PC-3 (cell line): Measurements from ENCODE around the gene CREB3L4. TPM values are rescaled to one million over a fixed set of nuclear protein-coding genes. Genes with fewer than 3 reads are reported as not detected.
A peak's percentile ranks its signal among the peaks of the same experiment; 100 is the strongest.

Source experiments
- ATAC-seq: fragments of 200-7000 bp; cut with Tn5 transposase; 2 replicates; pipeline ENCODE4 v1.9.1; 2020; ENCODE audit warnings: mild to moderate bottlenecking, moderate library complexity
- BruUV-seq: library from RNA; stranded (reverse); fragments of 400-500 nt; replicated peaks from 2 replicates; lab custom pipeline; 2021; lab: Mats Ljungman, UMichigan
- CTCF ChIA-PET: fragments of 300-600 bp; sonication (Branson Sonifier 250); formaldehyde crosslinking; loops from one replicate; lab custom pipeline; 2022; ENCODE audit warnings: antibody characterized with exemption; lab: Charles Lee
- POLR2A ChIA-PET: fragments of 300-600 bp; sonication (Branson Sonifier 250); formaldehyde crosslinking; loops from one replicate; lab custom pipeline; 2022; ENCODE audit warnings: antibody characterized with exemption; ENCODE audit not compliant: unreplicated experiment; lab: Charles Lee
- DNase-seq: peaks from one replicate; pipeline ENCODE4 v3.0.0-alpha.2; 2015
- H2AFZ ChIP-seq: fragments of 300-600 bp; sonication (generic); 2 replicates; pipeline ENCODE4 v1.6.0; 2016; ENCODE audit warnings: antibody characterized with exemption, low read length
- H3F3A ChIP-seq: fragments of 300-600 bp; sonication (generic); one replicate; pipeline ENCODE4 v1.6.0; 2017; ENCODE audit warnings: antibody characterized with exemption, low read length, control low read depth, mild to moderate bottlenecking; ENCODE audit not compliant: unreplicated experiment
- H3K27ac ChIP-seq: fragments of 300-600 bp; sonication (generic); 2 replicates; pipeline ENCODE4 v1.5.1; 2016; ENCODE audit warnings: mild to moderate bottlenecking, low read length
- H3K27me3 ChIP-seq: fragments of 300-600 bp; sonication (generic); 2 replicates; pipeline ENCODE4 v1.6.1; 2016; ENCODE audit warnings: low read length, mixed read lengths
- H3K36me3 ChIP-seq: fragments of 300-600 bp; sonication (generic); 2 replicates; pipeline ENCODE4 v1.6.1; 2016; ENCODE audit warnings: low read depth, mixed run types, low read length, mixed read lengths
- H3K4me1 ChIP-seq: fragments of 300-600 bp; sonication (generic); 2 replicates; pipeline ENCODE4 v1.5.1; 2016; ENCODE audit warnings: low read length; ENCODE audit not compliant: insufficient read depth
- H3K4me2 ChIP-seq: fragments of 300-600 bp; sonication (generic); 2 replicates; pipeline ENCODE4 v1.6.0; 2016; ENCODE audit warnings: low read length
- H3K4me3 ChIP-seq: fragments of 300-600 bp; sonication (generic); 2 replicates; pipeline ENCODE4 v1.5.1; 2016; ENCODE audit warnings: mild to moderate bottlenecking, low read length, mixed read lengths
- H3K79me2 ChIP-seq: fragments of 300-600 bp; sonication (generic); 2 replicates; pipeline ENCODE4 v1.6.1; 2017; ENCODE audit warnings: low read length, mixed read lengths
- H3K9ac ChIP-seq: fragments of 300-600 bp; sonication (generic); 2 replicates; pipeline ENCODE4 v1.6.0; 2016; ENCODE audit warnings: mild to moderate bottlenecking, low read length
- H3K9me2 ChIP-seq: fragments of 300-600 bp; sonication (generic); replicated peaks from 2 replicates; pipeline ENCODE4 v1.6.1; 2016; ENCODE audit warnings: mixed run types, low read length, mixed read lengths
- H3K9me3 ChIP-seq: fragments of 300-600 bp; sonication (generic); 2 replicates; pipeline ENCODE4 v1.6.1; 2016; ENCODE audit warnings: low read length, mixed read lengths
- H4K20me1 ChIP-seq: fragments of 300-600 bp; sonication (generic); 2 replicates; pipeline ENCODE4 v1.6.1; 2016; ENCODE audit warnings: low read length, mixed read lengths
- EZH2 ChIP-seq: fragments of 300-600 bp; sonication (generic); IDR thresholded peaks from one replicate; pipeline ENCODE4 v1.6.1; 2017; ENCODE audit warnings: antibody characterized with exemption, mild to moderate bottlenecking, low read length; ENCODE audit not compliant: unreplicated experiment
- EZH2phosphoT487 ChIP-seq: fragments of 300-600 bp; sonication (generic); IDR thresholded peaks from 2 replicates; pipeline ENCODE4 v1.6.1; 2018; ENCODE audit warnings: mild to moderate bottlenecking, antibody characterized with exemption, low read length, borderline replicate concordance
- intact Hi-C: fragments of 100-400 bp; cut with micrococcal nuclease; formaldehyde crosslinking; loops from 2 replicates; pipeline ENCODE4 v1.9.0; 2023
- total RNA-seq: library from RNA; depleted of rRNA; stranded (reverse); fragments of >200 nt; gene quantifications from 2 replicates; pipeline ENCODE4 v1.2.3, GENCODE V29; 2014
- TF ChIP-seq, protein P1 (sequence below): fragments of 300-600 bp; sonication (generic); conservative IDR thresholded peaks from 2 replicates; pipeline ENCODE4 v1.5.1; 2017; ENCODE audit warnings: antibody characterized with exemption, low read depth, mild to moderate bottlenecking, low read length

Gene CREB3L4
- total RNA-seq, 1 experiment from 2014 or later: 28.7 TPM

DNA sequence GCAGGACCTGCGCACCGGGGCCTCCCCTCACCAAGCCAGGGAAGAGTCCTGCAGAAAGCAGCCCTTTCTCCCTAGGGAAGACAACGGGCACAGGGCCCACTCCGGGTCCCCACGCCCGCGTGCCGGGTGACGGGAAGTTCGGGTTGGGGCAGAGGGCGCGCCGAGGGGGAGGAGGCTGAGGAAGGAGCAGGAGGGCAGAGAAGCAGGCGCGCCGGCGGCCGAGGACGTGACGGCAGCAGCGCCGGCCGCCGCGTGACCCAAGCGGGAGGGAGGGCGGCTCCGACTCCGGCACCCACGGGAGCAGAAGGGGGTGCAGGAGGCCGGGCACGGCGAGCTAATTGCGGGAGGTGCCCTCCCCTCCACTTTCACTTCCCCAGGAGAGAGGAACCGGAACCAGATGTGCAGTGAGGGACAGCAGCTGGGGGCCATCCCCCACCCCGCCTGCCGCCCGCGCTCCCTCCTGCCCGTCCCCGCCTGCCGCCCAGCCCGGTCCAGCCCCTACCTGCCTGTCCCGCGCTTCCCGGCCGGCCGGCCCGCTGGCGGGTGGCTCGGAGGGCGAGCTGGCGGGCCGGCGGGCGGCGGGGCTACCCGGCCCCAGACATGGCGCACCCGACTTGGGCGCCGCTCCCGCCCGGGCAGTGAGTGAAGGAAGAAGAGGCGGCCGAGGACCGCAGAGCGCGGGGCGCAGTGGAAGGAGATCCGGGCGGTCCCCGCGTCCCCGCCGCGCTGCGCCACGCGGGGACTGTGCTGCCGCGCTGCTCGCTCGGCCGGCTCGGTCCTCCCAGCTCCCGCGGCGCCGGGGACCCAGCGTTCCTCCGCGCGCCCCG is 21.7 kb upstream of the CREB3L4 start:
- peak overlapping the region; percentile 96 for H3K4me2 ChIP-seq
- H3K9me3 ChIP-seq: no peaks in the 10 kb centered on the region
- POLR2A ChIA-PET: interaction anchor here (0.7 to 1.1 kb wide), 2 partner anchors 23 to 326 kb away, joined by 11 to 15 read pairs; partner anchors contain the start of gene HAX1
- CTCF ChIA-PET: interaction anchor here (0.7 to 1.6 kb wide), 6 partner anchors 12 to 125 kb away, joined by 3 to 19 read pairs (median 6); partner anchors contain the start of genes GATAD2B, JTB and RAB13
- peaks cover 16% of the 10 kb centered on the region; the same call in 1 of the 2 replicates for H3K36me3 ChIP-seq
- TF ChIP-seq, protein P1, sequence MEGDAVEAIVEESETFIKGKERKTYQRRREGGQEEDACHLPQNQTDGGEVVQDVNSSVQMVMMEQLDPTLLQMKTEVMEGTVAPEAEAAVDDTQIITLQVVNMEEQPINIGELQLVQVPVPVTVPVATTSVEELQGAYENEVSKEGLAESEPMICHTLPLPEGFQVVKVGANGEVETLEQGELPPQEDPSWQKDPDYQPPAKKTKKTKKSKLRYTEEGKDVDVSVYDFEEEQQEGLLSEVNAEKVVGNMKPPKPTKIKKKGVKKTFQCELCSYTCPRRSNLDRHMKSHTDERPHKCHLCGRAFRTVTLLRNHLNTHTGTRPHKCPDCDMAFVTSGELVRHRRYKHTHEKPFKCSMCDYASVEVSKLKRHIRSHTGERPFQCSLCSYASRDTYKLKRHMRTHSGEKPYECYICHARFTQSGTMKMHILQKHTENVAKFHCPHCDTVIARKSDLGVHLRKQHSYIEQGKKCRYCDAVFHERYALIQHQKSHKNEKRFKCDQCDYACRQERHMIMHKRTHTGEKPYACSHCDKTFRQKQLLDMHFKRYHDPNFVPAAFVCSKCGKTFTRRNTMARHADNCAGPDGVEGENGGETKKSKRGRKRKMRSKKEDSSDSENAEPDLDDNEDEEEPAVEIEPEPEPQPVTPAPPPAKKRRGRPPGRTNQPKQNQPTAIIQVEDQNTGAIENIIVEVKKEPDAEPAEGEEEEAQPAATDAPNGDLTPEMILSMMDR: no peak
- no peak for TF ChIP-seq EZH2
- no peak for TF ChIP-seq EZH2phosphoT487
- peaks cover 23% of the 10 kb centered on the region for H3K79me2 ChIP-seq
- intact Hi-C loops: loop anchor here (1.0 kb wide), 1 partner anchor 12 kb away; the partner anchor contains the start of gene CRTC2
- H2AFZ ChIP-seq: peak overlapping the region; percentile 86
- no TSS peak for BruUV-seq
- ATAC-seq (peak; percentile 69), DNase-seq (peak; percentile 60)
- H4K20me1 ChIP-seq: no peaks in the 10 kb centered on the region
- peak overlapping the region; percentile 81 for H3K4me3 ChIP-seq
- H3K27ac ChIP-seq: peak overlapping the region; percentile 43
- H3K4me1 ChIP-seq: peaks cover 13% of the 10 kb centered on the region
- peak overlapping the region; percentile 79 for H3K9ac ChIP-seq
- H3K27me3 ChIP-seq: no peaks in the 10 kb centered on the region
- no peaks in the 10 kb centered on the region for H3K9me2 ChIP-seq
- H3F3A ChIP-seq: no peaks in the 10 kb centered on the region

DNA sequence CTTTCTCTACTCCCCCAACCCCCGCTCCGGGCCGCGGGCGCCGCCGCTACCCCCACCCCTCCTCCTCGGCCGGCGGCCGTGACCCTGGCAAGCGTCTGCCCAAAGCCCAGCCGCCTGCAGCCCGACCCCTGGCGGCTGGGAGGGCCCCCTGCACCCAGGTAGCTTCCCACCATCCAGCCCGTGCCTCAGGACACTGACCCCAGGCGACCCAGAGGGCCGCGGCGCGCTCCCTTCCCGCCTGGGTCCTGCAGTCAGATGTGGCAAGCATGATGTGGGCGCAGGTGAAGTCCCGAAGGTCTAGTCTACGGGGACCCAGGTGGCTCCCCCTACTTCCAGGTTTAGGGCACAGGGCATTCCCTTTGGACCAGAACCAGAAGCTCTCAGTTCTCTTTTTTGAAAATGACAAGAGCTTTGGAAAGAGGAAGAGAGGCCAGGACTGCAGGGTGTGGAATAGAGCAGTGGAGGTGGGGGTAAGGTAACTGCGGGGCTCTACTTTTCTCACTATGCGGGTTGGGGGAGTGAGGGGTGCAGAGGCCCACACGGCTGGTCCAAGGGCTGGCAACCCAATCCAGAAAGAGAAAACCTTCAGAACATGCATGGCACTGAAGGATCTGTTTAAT is 21.0 kb upstream of the CREB3L4 start, which contains the start of gene DENND4B:
Gene DENND4B (minus strand): TSS at position 97 of the 620 bp plus-strand sequence. CDS start 2,344 bp downstream, outside the sequence.
- Histone ChIP-seq H3K4me1 (peaks cover 13% of the 10 kb centered on the region), H3K9me3 (no peaks in the 10 kb centered on the region), H3K4me2 (peak within 1 kb of the TSS; percentile 96), H3K9me2 (no peaks in the 10 kb centered on the region), H4K20me1 (no peaks in the 10 kb centered on the region), H3K79me2 (peaks cover 23% of the 10 kb centered on the region), H3F3A (no peaks in the 10 kb centered on the region), H3K36me3 (peaks cover 19% of the 10 kb centered on the region; the same call in 1 of the 2 replicates), H2AFZ (peak within 1 kb of the TSS; percentile 86), H3K9ac (peak within 1 kb of the TSS; percentile 79), H3K4me3 (peak within 1 kb of the TSS; percentile 81), H3K27me3 (no peaks in the 10 kb centered on the region), H3K27ac (peak within 1 kb of the TSS; percentile 43)
- TF ChIP-seq, protein P1: peak; percentile 90
- no peak for TF ChIP-seq EZH2phosphoT487
- intact Hi-C loops: loop anchor here (1.0 kb wide), 1 partner anchor 12 kb away; the partner anchor contains the start of gene CRTC2
- DNase-seq (peak; percentile 86), ATAC-seq (peak; percentile 88)
- CTCF ChIA-PET: interaction anchor here (0.5 to 1.6 kb wide), 10 partner anchors 11 to 127 kb away, joined by 3 to 19 read pairs (median 5); partner anchors contain the start of genes GATAD2B, JTB, RAB13 and SLC39A1
- POLR2A ChIA-PET: interaction anchor here (0.6 to 1.1 kb wide), 3 partner anchors 23 to 325 kb away, joined by 3 to 15 read pairs (median 11); partner anchors contain the start of gene HAX1
- BruUV-seq: no TSS peak
